Endothelial cell of umbilical vein (primary cell): ENCODE data around the gene E2F4. TPM values are rescaled to one million over a fixed set of nuclear protein-coding genes. Genes with fewer than 3 reads are reported as not detected.

Source experiments
- BruUV-seq: library from RNA; stranded (reverse); fragments of 400-500 nt; replicated peaks from 2 replicates; lab custom pipeline; 2021; lab: Mats Ljungman, UMichigan
- CTCF ChIA-PET: fragments of 300-600, 350-600 bp; sonication (Branson Sonifier 250); formaldehyde crosslinking; loops from one replicate; lab custom pipeline; 2021; ENCODE audit warnings: antibody characterized with exemption, inconsistent platforms; lab: Charles Lee
- POLR2A ChIA-PET: fragments of 300-600, 350-600 bp; sonication (Branson Sonifier 250); formaldehyde crosslinking; loops from one replicate; lab custom pipeline; 2021; ENCODE audit warnings: antibody characterized with exemption, inconsistent platforms; lab: Charles Lee
- DNase-seq: peaks from one replicate; pipeline ENCODE4 v3.0.0-alpha.2; 2011; ENCODE audit warnings: low read depth, low spot score
- FAIRE-seq: peaks from 2 replicates; lab custom pipeline; 2011; peaks lifted over from hg19 to GRCh38; lab: Jason Lieb, UNC
- H2AFZ ChIP-seq: 2 replicates; pipeline ENCODE4 v1.6.0; 2012; ENCODE audit warnings: low read depth, low read length, control low read depth, inconsistent platforms
- H3K27ac ChIP-seq: 2 replicates; pipeline ENCODE4 v1.5.1; 2011; ENCODE audit warnings: low read depth, mild to moderate bottlenecking, control low read depth, low read length, moderate library complexity; ENCODE audit not compliant: insufficient read depth
- H3K27me3 ChIP-seq, 2 experiments: 2 replicates each; pipeline versions ENCODE4 v1.6.0 to v1.6.1; 2011; ENCODE audit warnings: low read length in 2 of 2, mixed read lengths in 1 of 2; ENCODE audit not compliant: control insufficient read depth in 2 of 2, insufficient read depth in 2 of 2
- H3K36me3 ChIP-seq, 2 experiments: 2 replicates in 1 of 2; 3 replicates in 1 of 2; pipeline ENCODE4 v1.5.1; 2011; ENCODE audit warnings: low read length in 2 of 2, mild to moderate bottlenecking in 1 of 2, moderate library complexity in 1 of 2; ENCODE audit not compliant: control insufficient read depth in 2 of 2, insufficient read depth in 2 of 2; ENCODE audit errors: extremely low read depth in 1 of 2
- H3K4me1 ChIP-seq: 3 replicates; pipeline ENCODE4 v1.5.1; 2011; ENCODE audit warnings: mild to moderate bottlenecking, low read length; ENCODE audit not compliant: control insufficient read depth, insufficient read depth; ENCODE audit errors: extremely low read depth
- H3K4me2 ChIP-seq: 2 replicates; pipeline ENCODE4 v1.6.1; 2011; ENCODE audit warnings: low read length, control low read depth, mixed read lengths; ENCODE audit not compliant: insufficient read depth
- H3K4me3 ChIP-seq, 3 experiments: fragments of 200-600 bp in 1 of 3; sonication (generic), shearing (Covaris generic) in 1 of 3; replicated peaks in 1 of 3; 2 replicates each; pipeline ENCODE4 v1.5.1; 2011 to 2016; ENCODE audit warnings: control low read depth in 3 of 3, low read length in 3 of 3, mild to moderate bottlenecking in 2 of 3, inconsistent platforms in 1 of 3, low read depth in 1 of 3, moderate library complexity in 1 of 3; ENCODE audit not compliant: insufficient read depth in 1 of 3
- H3K79me2 ChIP-seq: 2 replicates; pipeline ENCODE4 v1.6.0; 2012; ENCODE audit warnings: low read length, inconsistent platforms; ENCODE audit not compliant: control insufficient read depth, insufficient read depth
- H3K9ac ChIP-seq: replicated peaks from 2 replicates; pipeline ENCODE3; 2011; ENCODE audit warnings: low read length, control low read depth; ENCODE audit not compliant: insufficient read depth; ENCODE audit errors: extremely low read depth
- H3K9me1 ChIP-seq: replicated peaks from 3 replicates; pipeline ENCODE4 v1.6.0; 2011; ENCODE audit warnings: mild to moderate bottlenecking, low read length; ENCODE audit not compliant: control insufficient read depth, insufficient read depth; ENCODE audit errors: extremely low read depth
- H3K9me3 ChIP-seq: replicated peaks from 2 replicates; pipeline ENCODE4 v1.5.1; 2012; ENCODE audit warnings: low read length, inconsistent platforms; ENCODE audit not compliant: control insufficient read depth, insufficient read depth
- H4K20me1 ChIP-seq: replicated peaks from 2 replicates; pipeline ENCODE3; 2011; ENCODE audit warnings: mild to moderate bottlenecking, low read length; ENCODE audit not compliant: control insufficient read depth, insufficient read depth; ENCODE audit errors: extremely low read depth
- EZH2 ChIP-seq: IDR thresholded peaks from 2 replicates; pipeline ENCODE4 v1.6.1; 2012; ENCODE audit warnings: borderline replicate concordance, low read depth, mild to moderate bottlenecking, moderate library complexity, low read length, inconsistent platforms; ENCODE audit not compliant: severe bottlenecking
- FOS ChIP-seq: IDR thresholded peaks from 2 replicates; pipeline ENCODE4 v1.6.1; 2011; ENCODE audit warnings: mild to moderate bottlenecking, low read length, moderate library complexity, borderline replicate concordance; ENCODE audit not compliant: insufficient read depth
- GATA2 ChIP-seq: IDR thresholded peaks from 2 replicates; pipeline ENCODE4 v1.7.0; 2011; ENCODE audit warnings: low read depth, mild to moderate bottlenecking, moderate library complexity, mixed read lengths, low read length; ENCODE audit not compliant: insufficient read length, insufficient read depth
- JUN ChIP-seq: IDR thresholded peaks from 2 replicates; pipeline ENCODE4 v1.6.1; 2011; ENCODE audit warnings: borderline replicate concordance, low read depth; ENCODE audit not compliant: insufficient read length, insufficient read depth
- MYC ChIP-seq: IDR thresholded peaks from one replicate; pipeline ENCODE4 v1.6.1; 2011; ENCODE audit warnings: mild to moderate bottlenecking, low read depth, low read length
- POLR2A ChIP-seq: IDR thresholded peaks from 2 replicates; pipeline ENCODE4 v1.6.1; 2012; ENCODE audit warnings: low read depth, mild to moderate bottlenecking, control low read depth, low read length
- POLR2AphosphoS5 ChIP-seq: IDR thresholded peaks from 2 replicates; pipeline ENCODE4 v1.6.1; 2012; ENCODE audit warnings: low read depth, mild to moderate bottlenecking, control low read depth, low read length, moderate library complexity; ENCODE audit not compliant: insufficient read depth
- dilution Hi-C: fragments of 300-500 bp; cut with MboI; formaldehyde crosslinking; loops from one replicate; pipeline ENCODE4 v1.15.0; 2019; ENCODE audit warnings: low sequenced_read_pairs; ENCODE audit not compliant: extremely low pct_ligation_motif_present
- intact Hi-C: fragments of 100-400 bp; cut with micrococcal nuclease; formaldehyde crosslinking; loops from one replicate; pipeline ENCODE4 v1.10.0; 2022
- polyA plus RNA-seq, 4 experiments: library from polyadenylated mRNA; depleted of rRNA in 3 of 4; stranded (reverse) in 3 of 4; unstranded in 1 of 4; fragments of >200 nt; gene quantifications; 2 replicates each; pipeline versions ENCODE4 v1.2.1 to v1.2.3, GENCODE V29; 2011 to 2012; ENCODE audit warnings: missing spikeins in 1 of 4
- total RNA-seq: library from RNA; stranded (reverse); gene quantifications from 2 replicates; pipeline ENCODE4 v1.2.3, GENCODE V29; 2021
- TF ChIP-seq, protein P1 (sequence below): IDR thresholded peaks from 2 replicates; pipeline ENCODE4 v1.6.1; 2011; ENCODE audit not compliant: insufficient read depth, insufficient read length
- TF ChIP-seq, protein P2 (sequence below), 2 donors: IDR thresholded peaks; 1 replicate in 1 of 2; 2 replicates in 1 of 2; pipeline ENCODE4 v1.5.1; 2011; ENCODE audit warnings: low read length in 2 of 2, mild to moderate bottlenecking in 2 of 2, moderate library complexity in 2 of 2, control low read depth in 1 of 2, inconsistent platforms in 1 of 2, low read depth in 1 of 2; ENCODE audit not compliant: insufficient read depth in 1 of 2; ENCODE audit errors: extremely low read depth in 1 of 2

E2F4 gene
- total and polyA plus RNA-seq, 2 donors (not counting 3 experiments of a cell fraction or from before 2014, with no cell fraction given) = 112 to 168 TPM

DNA sequence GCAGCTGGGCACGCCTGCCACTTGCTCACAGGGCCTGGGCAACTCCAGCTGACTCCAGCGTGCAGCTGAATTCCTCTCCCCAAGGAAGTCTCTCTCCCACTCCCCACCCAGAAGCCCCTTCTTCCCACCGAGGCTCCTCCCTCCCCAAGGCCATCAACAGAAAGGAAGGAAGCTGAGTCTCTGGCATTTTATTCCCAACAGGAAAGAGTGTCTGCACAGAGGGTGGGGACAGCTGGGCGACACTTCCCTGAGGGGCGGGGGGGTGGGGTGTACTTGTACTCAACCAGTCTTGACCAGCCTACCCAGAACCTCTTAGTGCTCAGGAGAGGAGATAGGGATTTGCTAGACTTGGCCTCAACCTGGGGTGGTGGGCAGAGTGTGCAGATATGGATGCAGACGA, 1.9 kb upstream of the E2F4 start, which contains the start of gene EXOC3L1:
Gene EXOC3L1 (minus strand): TSS at position 96 of the 400 bp plus-strand sequence. CDS start 460 bp downstream, outside the sequence.
- dilution Hi-C loops (no loop called here), intact Hi-C loops (loop anchor here (5.0 to 10.0 kb wide), 2 partner anchors 37 to 205 kb away; partner anchors contain the start of genes TMEM208 and TPPP3)
- Histone ChIP-seq H3K27ac (peak within 1 kb of the TSS; percentile 27), H3K9me1 (no peaks in the 10 kb centered on the region), H3K9ac (no peak within 1 kb of the TSS), H4K20me1 (no peaks in the 10 kb centered on the region), H3K27me3 (no peaks in the 10 kb centered on the region), H3K4me2 (peak within 1 kb of the TSS; percentile 26), H3K4me1 (peaks cover 36% of the 10 kb centered on the region), H3K79me2 (peaks cover 30% of the 10 kb centered on the region), H3K36me3 (peaks cover 2 to 7% of the 10 kb centered on the region in 2 experiments), H3K9me3 (no peaks in the 10 kb centered on the region), H3K4me3 (no peak within 1 kb of the TSS), H2AFZ (peak within 1 kb of the TSS; percentile 40)
- ChIA-PET CTCF (interaction anchor here (0.6 to 3.5 kb wide), 7 partner anchors 8 to 229 kb away, joined by 3 to 15 read pairs (median 4); partner anchors contain the start of genes CES3, ELMO3 and NOL3), POLR2A (no interaction called here)
- BruUV-seq = no TSS peak
- FAIRE-seq (no peak), DNase-seq (no peak)
- TF ChIP-seq JUN (no peak), FOS (no peak), EZH2 (no peak), MYC (no peak), POLR2A (no peak), POLR2AphosphoS5 (no peak), GATA2 (no peak)
- TF ChIP-seq, protein P1, sequence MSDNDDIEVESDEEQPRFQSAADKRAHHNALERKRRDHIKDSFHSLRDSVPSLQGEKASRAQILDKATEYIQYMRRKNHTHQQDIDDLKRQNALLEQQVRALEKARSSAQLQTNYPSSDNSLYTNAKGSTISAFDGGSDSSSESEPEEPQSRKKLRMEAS = no peak
- TF ChIP-seq, protein P2, sequence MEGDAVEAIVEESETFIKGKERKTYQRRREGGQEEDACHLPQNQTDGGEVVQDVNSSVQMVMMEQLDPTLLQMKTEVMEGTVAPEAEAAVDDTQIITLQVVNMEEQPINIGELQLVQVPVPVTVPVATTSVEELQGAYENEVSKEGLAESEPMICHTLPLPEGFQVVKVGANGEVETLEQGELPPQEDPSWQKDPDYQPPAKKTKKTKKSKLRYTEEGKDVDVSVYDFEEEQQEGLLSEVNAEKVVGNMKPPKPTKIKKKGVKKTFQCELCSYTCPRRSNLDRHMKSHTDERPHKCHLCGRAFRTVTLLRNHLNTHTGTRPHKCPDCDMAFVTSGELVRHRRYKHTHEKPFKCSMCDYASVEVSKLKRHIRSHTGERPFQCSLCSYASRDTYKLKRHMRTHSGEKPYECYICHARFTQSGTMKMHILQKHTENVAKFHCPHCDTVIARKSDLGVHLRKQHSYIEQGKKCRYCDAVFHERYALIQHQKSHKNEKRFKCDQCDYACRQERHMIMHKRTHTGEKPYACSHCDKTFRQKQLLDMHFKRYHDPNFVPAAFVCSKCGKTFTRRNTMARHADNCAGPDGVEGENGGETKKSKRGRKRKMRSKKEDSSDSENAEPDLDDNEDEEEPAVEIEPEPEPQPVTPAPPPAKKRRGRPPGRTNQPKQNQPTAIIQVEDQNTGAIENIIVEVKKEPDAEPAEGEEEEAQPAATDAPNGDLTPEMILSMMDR (IDR thresholded peaks at IDR 0.05; ENCODE audit: extremely low read depth in 1 of 2, insufficient read depth in 1 of 2, low read depth in 1 of 2, low read length in 2 of 2) = no peak
